K562 (cell line): ENCODE data around the gene ARL5C. TPM values are rescaled to one million over a fixed set of nuclear protein-coding genes. Genes with fewer than 3 reads are reported as not detected.

Experiments
- ATAC-seq: fragments of 200-7000 bp; cut with Tn5 transposase; 3 replicates; pipeline ENCODE4 v1.9.1; 2020; ENCODE audit warnings: moderate library complexity
- BruUV-seq: library from RNA; stranded (reverse); fragments of 400-500 nt; replicated peaks from 2 replicates; lab custom pipeline; 2021; lab: Mats Ljungman, UMichigan
- CTCF ChIA-PET: fragments of 300-600 bp; formaldehyde crosslinking; extraction: SDS; loops from one replicate; lab custom pipeline; 2021; ENCODE audit warnings: low intra/inter-chr PET ratio; lab: Yijun Ruan, JAX
- POLR2A ChIA-PET: fragments of 300-600, 350-650 bp; sonication (Branson Sonifier 250); formaldehyde crosslinking; extraction: SDS; loops from one replicate; lab custom pipeline; 2021; ENCODE audit warnings: antibody characterized with exemption, inconsistent platforms; lab: Yijun Ruan, JAX
- DNase-seq, 4 experiments: peaks; one replicate each; pipeline versions ENCODE4 v3.0.0 to v3.0.0-alpha.2; 2011 to 2018; ENCODE audit warnings: low spot score in 3 of 4, mixed read lengths in 3 of 4; ENCODE audit errors: extremely low read depth in 1 of 4
- FAIRE-seq: peaks from 2 replicates; lab custom pipeline; 2011; peaks lifted over from hg19 to GRCh38; lab: Jason Lieb, UNC
- H2AFZ ChIP-seq: 2 replicates; pipeline ENCODE4 v1.6.0; 2011; ENCODE audit warnings: low read depth, low read length, control low read depth, inconsistent platforms
- H3K27ac ChIP-seq: fragments of 200-600 bp; 3 replicates; pipeline ENCODE4 v1.8.0; 2011; ENCODE audit warnings: low read depth, mild to moderate bottlenecking, control low read depth, inconsistent platforms, low read length, moderate library complexity, mixed read lengths; ENCODE audit errors: extremely low read depth
- H3K27me3 ChIP-seq, 2 experiments: fragments of 300-600 bp in 1 of 2; 2 replicates in 1 of 2; 3 replicates in 1 of 2; pipeline versions ENCODE4 v1.6.0 to v1.8.0; 2011; ENCODE audit warnings: inconsistent platforms in 2 of 2, low read length in 2 of 2, mild to moderate bottlenecking in 1 of 2, mixed read lengths in 1 of 2, moderate library complexity in 1 of 2; ENCODE audit not compliant: control insufficient read depth in 2 of 2, insufficient read depth in 2 of 2
- H3K36me3 ChIP-seq: fragments of 300-600 bp; 3 replicates; pipeline ENCODE4 v1.8.0; 2011; ENCODE audit warnings: mild to moderate bottlenecking, low read length, inconsistent platforms; ENCODE audit not compliant: control insufficient read depth, insufficient read depth
- H3K4me1 ChIP-seq, 2 experiments: fragments of 200-600 bp in 1 of 2; replicated peaks in 1 of 2; 2 replicates in 1 of 2; 3 replicates in 1 of 2; pipeline versions ENCODE4 v1.5.1 to v1.8.0; 2011; ENCODE audit warnings: inconsistent platforms in 2 of 2, low read length in 2 of 2, mild to moderate bottlenecking in 1 of 2, mixed read lengths in 1 of 2, moderate library complexity in 1 of 2; ENCODE audit not compliant: control insufficient read depth in 2 of 2, insufficient read depth in 2 of 2
- H3K4me2 ChIP-seq: 2 replicates; pipeline ENCODE4 v1.6.1; 2011; ENCODE audit warnings: low read length, control low read depth, inconsistent platforms, mixed read lengths; ENCODE audit not compliant: insufficient read depth
- H3K4me3 ChIP-seq: fragments of 200-600 bp; sonication (generic), shearing (Covaris generic); 2 replicates; pipeline ENCODE4 v1.5.1; 2016; ENCODE audit warnings: control low read depth, inconsistent platforms
- H3K79me2 ChIP-seq: fragments of 200-600 bp; 3 replicates; pipeline ENCODE4 v1.8.0; 2011; ENCODE audit warnings: low read length, inconsistent platforms; ENCODE audit not compliant: control insufficient read depth, insufficient read depth
- H3K9ac ChIP-seq, 2 experiments: 2 replicates each; pipeline versions ENCODE4 v1.6.0 to v1.6.1; 2011; ENCODE audit warnings: low read depth in 2 of 2, low read length in 2 of 2, control low read depth in 1 of 2, inconsistent platforms in 1 of 2, mild to moderate bottlenecking in 1 of 2, mixed read lengths in 1 of 2; ENCODE audit not compliant: insufficient read depth in 1 of 2
- H3K9me1 ChIP-seq: one replicate; pipeline ENCODE4 v1.6.0; 2011; ENCODE audit warnings: inconsistent platforms, mild to moderate bottlenecking, low read length, moderate library complexity; ENCODE audit not compliant: control insufficient read depth, insufficient read depth
- H3K9me3 ChIP-seq: replicated peaks from 2 replicates; pipeline ENCODE4 v1.5.1; 2011; ENCODE audit warnings: low read depth, low read length, inconsistent platforms; ENCODE audit not compliant: control insufficient read depth, insufficient read depth
- H4K20me1 ChIP-seq: replicated peaks from 2 replicates; pipeline ENCODE4 v1.6.1; 2011; ENCODE audit warnings: low read length, inconsistent platforms, mixed read lengths; ENCODE audit not compliant: control insufficient read depth, insufficient read depth
- CHCHD3 ChIP-seq: fragments of 250-450 bp; sonication (Bioruptor Pico); IDR thresholded peaks from 2 replicates; pipeline ENCODE4 v2.1.2; 2022; ENCODE audit warnings: mild to moderate bottlenecking
- ELF2 ChIP-seq: fragments of 250-450 bp; sonication (Bioruptor Pico); IDR thresholded peaks from 2 replicates; pipeline ENCODE4 v1.5.0; 2021; ENCODE audit warnings: mild to moderate bottlenecking
- ETV6 ChIP-seq, 3 experiments: fragments of 150-350 bp in 1 of 3; sonication (generic) in 1 of 3; formaldehyde crosslinking in 1 of 3; IDR thresholded peaks; 2 replicates each; pipeline versions ENCODE4 v1.6.1 to v1.8.0; 2014 to 2022; ENCODE audit warnings: borderline replicate concordance in 2 of 3, low read depth in 2 of 3, antibody characterized with exemption in 1 of 3, low read length in 1 of 3, mild to moderate bottlenecking in 1 of 3, missing genetic modification reagents in 1 of 3
- JUND ChIP-seq, 2 experiments: IDR thresholded peaks; 2 replicates in 1 of 2; 3 replicates in 1 of 2; pipeline ENCODE4 v1.6.1; 2011; ENCODE audit warnings: borderline replicate concordance in 2 of 2, low read depth in 2 of 2, low read length in 2 of 2, improper control_type of control experiment in 1 of 2, missing biosample characterization in 1 of 2, missing genetic modification characterization in 1 of 2, missing genetic modification reagents in 1 of 2
- MAFF ChIP-seq: IDR thresholded peaks from 2 replicates; pipeline ENCODE4 v1.6.1; 2012; ENCODE audit warnings: low read length, improper control_type of control experiment
- MIER1 ChIP-seq: fragments of 450-650 bp; IDR thresholded peaks from 2 replicates; pipeline ENCODE4 v1.6.1; 2016; ENCODE audit warnings: antibody characterized with exemption, mild to moderate bottlenecking, low read depth
- SAFB ChIP-seq: fragments of 200-400 bp; formaldehyde crosslinking; IDR thresholded peaks from 2 replicates; pipeline ENCODE4 v1.6.1; 2017; ENCODE audit warnings: low read depth, low read length, borderline replicate concordance
- TEAD1 ChIP-seq, 2 experiments: fragments of 450-650 bp in 1 of 2; sonication (generic) in 1 of 2; formaldehyde crosslinking; IDR thresholded peaks; 2 replicates each; pipeline versions ENCODE4 v1.4.0 to v1.8.0; 2020 to 2022; ENCODE audit warnings: mild to moderate bottlenecking in 2 of 2, missing genetic modification reagents in 1 of 2
- ZC3H8 ChIP-seq: fragments of 450-650 bp; IDR thresholded peaks from 2 replicates; pipeline ENCODE4 v1.6.1; 2017
- WGBS: fragments of 100-300 bp; shearing (Covaris generic); methylation state at CpG from one replicate; pipeline ENCODE4 v1.1.6; 2016; ENCODE audit warnings: low coverage, mixed read lengths; ENCODE audit not compliant: insufficient coverage; ENCODE audit errors: missing lambda C conversion rate; 5-methylcytosine and 5-hydroxymethylcytosine counted together
- in situ Hi-C: fragments of 300-500 bp; cut with MboI; formaldehyde crosslinking; loops from 4 replicates; pipeline ENCODE4 v1.15.0; 2018; ENCODE audit warnings: inconsistent platforms, mixed read lengths
- intact Hi-C: fragments of 100-400 bp; cut with micrococcal nuclease; formaldehyde crosslinking; loops from 2 replicates; pipeline ENCODE4 v1.14.2; 2022
- polyA plus RNA-seq, 8 experiments: library from polyadenylated mRNA; depleted of rRNA in 4 of 8; stranded (reverse) in 5 of 8; unstranded in 3 of 8; fragments of >200 nt; fragmentation: Nextera tagmentation in 2 of 8; fragmentation: Illumina TruSeq in 1 of 8; extraction: Ambion mirVana in 2 of 8; extraction: Trizol in 1 of 8; gene quantifications; 2 replicates each; pipeline versions ENCODE4 v1.2.1 to v1.2.3, GENCODE V29; 2011 to 2014; ENCODE audit warnings: inconsistent platforms in 1 of 8, missing spikeins in 1 of 8
- total RNA-seq, 7 experiments: library from RNA; depleted of rRNA in 6 of 7; stranded (reverse); fragments of >200 nt in 6 of 7; fragmentation: Illumina TruSeq in 2 of 7; extraction: Trizol in 2 of 7; gene quantifications; 2 replicates each; pipeline versions ENCODE4 v1.2.1 to v1.2.3, GENCODE V29; 2011 to 2021; ENCODE audit warnings: low replicate concordance in 1 of 7
- TF ChIP-seq, protein P1 (sequence below): sonication (generic); formaldehyde crosslinking; IDR thresholded peaks from 2 replicates; pipeline ENCODE4 v1.8.1; 2022; ENCODE audit warnings: missing genetic modification reagents

Gene ARL5C
- total and polyA plus RNA-seq, 9 of the 15 experiments (the other 6 are each of a cell fraction or from before 2014, with no cell fraction given): not detected

DNA sequence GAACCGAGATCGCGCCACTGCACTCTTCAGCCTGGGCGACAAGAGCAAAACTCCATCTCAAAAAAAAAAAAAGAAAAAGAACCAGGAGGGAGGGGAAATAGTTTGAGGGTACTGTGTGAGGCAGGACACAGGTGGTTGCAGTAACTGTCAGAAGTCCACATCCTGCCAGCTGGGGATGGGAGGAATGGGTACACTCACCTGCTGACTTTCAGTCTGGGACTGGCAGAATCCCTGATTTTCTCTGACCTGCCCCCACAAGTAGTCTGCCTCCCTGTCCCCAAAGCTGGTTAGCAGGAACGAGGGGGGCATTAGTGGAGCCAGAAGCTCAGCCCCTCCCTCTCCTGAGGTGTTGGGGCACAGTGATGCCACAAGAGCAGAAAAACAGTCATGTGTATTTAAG is 7.1 kb upstream of the ARL5C start:
- in situ Hi-C loops (no loop called here), intact Hi-C loops (no loop called here)
- Histone ChIP-seq H3K4me3 (no peak overlapping the region), H3K4me1 (peaks cover 7 to 33% of the 10 kb centered on the region in 2 experiments), H3K9me3 (no peaks in the 10 kb centered on the region), H2AFZ (no peak overlapping the region), H3K9me1 (peaks cover 5% of the 10 kb centered on the region), H3K9ac (no peak overlapping the region), H3K36me3 (peaks cover 12% of the 10 kb centered on the region; the same call in 2 of the 3 replicates), H3K27me3 (no peaks in the 10 kb centered on the region), H3K4me2 (no peak overlapping the region), H3K79me2 (no peaks in the 10 kb centered on the region), H4K20me1 (peaks cover 6% of the 10 kb centered on the region), H3K27ac (no peak overlapping the region)
- FAIRE-seq (no peak), DNase-seq (no peak), ATAC-seq (no peak)
- POLR2A ChIA-PET: interaction anchor here (0.6 to 2.5 kb wide), 3 partner anchors 8 to 629 kb away, joined by 3 to 14 read pairs (median 3); no protein-coding TSS in a partner anchor
- no TSS peak for BruUV-seq
- TF ChIP-seq MAFF: no peak
- TF ChIP-seq ETV6 (IDR thresholded peaks at IDR 0.05; ENCODE audit: borderline replicate concordance in 1 of 2, low read depth in 2 of 2, low read length in 1 of 2): no peak
- TF ChIP-seq ETV6 (CRISPR knock-in tag; IDR thresholded peaks at IDR 0.05; ENCODE audit: borderline replicate concordance): no peak
- CTCF ChIA-PET: no interaction called here
- WGBS: 58% methylated on average over 5 of the region's 5 CpGs

DNA sequence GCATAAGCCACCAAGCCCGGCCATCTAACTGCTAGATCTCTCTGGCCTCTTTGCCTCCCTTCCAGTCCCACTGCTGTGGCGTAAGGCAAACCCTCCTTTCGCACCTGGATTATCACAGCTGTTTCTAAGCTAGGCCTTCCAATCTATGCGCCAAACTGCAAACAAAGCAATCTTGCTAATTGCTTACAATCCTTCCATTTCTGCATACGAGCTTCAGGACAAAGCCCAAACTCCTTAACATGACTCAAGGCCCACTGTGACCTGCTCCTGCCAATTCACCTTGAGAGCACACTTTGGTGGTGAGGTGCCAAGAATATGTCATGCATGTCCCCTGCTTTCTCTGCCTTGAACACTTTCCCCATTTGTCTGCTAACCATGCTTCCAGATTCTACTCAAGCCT is 6.0 kb upstream of the ARL5C start:
- POLR2A ChIA-PET: no interaction called here
- Histone ChIP-seq H3K9ac (no peak overlapping the region), H3K27ac (no peak overlapping the region), H4K20me1 (peaks cover 6% of the 10 kb centered on the region), H3K9me1 (peaks cover 5% of the 10 kb centered on the region), H3K79me2 (no peaks in the 10 kb centered on the region), H3K4me3 (no peak overlapping the region), H3K4me2 (no peak overlapping the region), H2AFZ (no peak overlapping the region), H3K9me3 (no peaks in the 10 kb centered on the region), H3K36me3 (peaks cover 6% of the 10 kb centered on the region; the same call in 2 of the 3 replicates), H3K4me1 (peaks cover 7 to 28% of the 10 kb centered on the region in 2 experiments), H3K27me3 (no peaks in the 10 kb centered on the region)
- intact Hi-C loops: no loop called here
- WGBS: 64% methylated on average over 5 of the region's 5 CpGs
- no peak for DNase-seq
- ATAC-seq: no peak
- no peak for TF ChIP-seq SAFB
- no peak for TF ChIP-seq JUND (IDR thresholded peaks at IDR 0.05; ENCODE audit: borderline replicate concordance, low read depth, low read length)
- no peak for TF ChIP-seq JUND (tag; IDR thresholded peaks at IDR 0.05; ENCODE audit: borderline replicate concordance, low read depth, low read length)
- no peak for TF ChIP-seq ZC3H8
- TF ChIP-seq, protein P1, sequence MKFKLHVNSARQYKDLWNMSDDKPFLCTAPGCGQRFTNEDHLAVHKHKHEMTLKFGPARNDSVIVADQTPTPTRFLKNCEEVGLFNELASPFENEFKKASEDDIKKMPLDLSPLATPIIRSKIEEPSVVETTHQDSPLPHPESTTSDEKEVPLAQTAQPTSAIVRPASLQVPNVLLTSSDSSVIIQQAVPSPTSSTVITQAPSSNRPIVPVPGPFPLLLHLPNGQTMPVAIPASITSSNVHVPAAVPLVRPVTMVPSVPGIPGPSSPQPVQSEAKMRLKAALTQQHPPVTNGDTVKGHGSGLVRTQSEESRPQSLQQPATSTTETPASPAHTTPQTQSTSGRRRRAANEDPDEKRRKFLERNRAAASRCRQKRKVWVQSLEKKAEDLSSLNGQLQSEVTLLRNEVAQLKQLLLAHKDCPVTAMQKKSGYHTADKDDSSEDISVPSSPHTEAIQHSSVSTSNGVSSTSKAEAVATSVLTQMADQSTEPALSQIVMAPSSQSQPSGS (CRISPR knock-in tag): no peak
- TF ChIP-seq ELF2 (CRISPR knock-in tag): no peak
- TF ChIP-seq TEAD1 (CRISPR knock-in tag; IDR thresholded peaks at IDR 0.05): no peak
- no peak for TF ChIP-seq CHCHD3 (CRISPR knock-in tag)
- no peak for TF ChIP-seq MIER1
- in situ Hi-C loops: no loop called here
- BruUV-seq: no TSS peak
- no peak for FAIRE-seq
- CTCF ChIA-PET: no interaction called here
